DMS79 (cell line): ENCODE results near the gene MRPL42.
"Not testable (repeated sequence)": the region's sequence is repeated elsewhere in the genome, so short reads cannot be mapped to it uniquely, and the experiment has no call there.

Experiments used
- DNase-seq: peaks from one replicate; lab custom pipeline; 2025; lab: John Stamatoyannopoulos, UW

Gene MRPL42

GRCh38 chr12:93467351-93468007, at the start of gene MRPL42:
Gene MRPL42, plus strand, starts transcription at chr12:93467514. Its CDS starts 1,772 bp downstream, at chr12:93469286.
- DNase-seq, result peak; percentile 66

- DNase-seq, result no peak
Measured at GRCh38 chr12:93417967-93418480, 49.3 kb upstream of the MRPL42 start.

- peak; percentile 19 for DNase-seq
Measured at GRCh38 chr12:93419388-93420034, 47.8 kb upstream of the MRPL42 start.

- DNase-seq, result no peak
Measured at GRCh38 chr12:93422050-93422449, 45.3 kb upstream of the MRPL42 start.

DNA sequence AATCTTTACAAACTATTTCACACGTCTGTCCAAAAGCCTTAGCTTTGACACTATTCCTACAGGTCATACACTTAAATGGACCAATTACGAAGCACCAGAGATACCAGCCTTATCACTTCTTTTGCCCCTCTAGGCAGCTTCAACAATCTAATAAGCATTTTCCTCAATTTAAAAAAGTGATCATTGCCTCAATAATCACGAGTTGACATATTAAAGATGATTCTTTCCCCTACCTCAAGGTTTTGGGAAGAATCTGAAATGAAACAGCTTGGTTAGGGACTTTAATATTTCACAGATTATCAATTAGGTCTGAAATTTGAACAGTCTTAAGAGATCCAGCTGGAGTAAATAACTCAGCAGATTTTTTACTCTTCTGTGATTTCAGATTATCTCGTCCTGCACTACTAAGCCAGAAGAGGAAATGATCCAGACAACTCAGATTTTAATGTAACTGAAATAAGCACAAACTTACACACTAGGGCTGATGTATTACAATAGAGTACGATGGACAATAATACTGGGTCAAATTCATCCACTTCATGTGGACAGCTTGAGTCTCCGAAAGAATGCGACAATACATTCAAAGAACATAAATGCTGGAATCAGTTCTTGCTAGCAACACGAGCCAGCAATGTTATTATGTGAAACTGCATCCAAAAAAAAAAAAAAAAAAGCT, 41.4 kb upstream of the MRPL42 start:
- no peak for DNase-seq

DNA sequence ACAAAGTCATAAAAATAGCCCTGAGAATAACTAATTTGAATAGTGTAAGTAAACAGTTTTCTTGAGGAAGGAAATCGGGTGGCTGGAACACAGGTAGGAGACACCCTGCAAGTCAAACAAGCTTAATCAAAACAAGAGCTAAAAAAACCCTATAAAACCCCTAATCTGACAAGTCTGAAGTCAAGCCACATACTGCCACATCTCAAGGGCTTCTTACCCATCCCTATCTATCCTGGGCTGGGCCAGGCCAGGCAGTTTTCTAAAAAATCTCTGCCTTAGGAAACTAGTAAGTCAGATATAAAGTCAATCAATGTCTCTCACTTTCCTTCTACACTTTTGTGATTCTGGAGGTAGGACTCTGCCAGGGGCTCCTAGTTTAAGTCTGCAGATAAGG, 40.9 kb upstream of the MRPL42 start:
- DNase-seq, result no peak

DNA sequence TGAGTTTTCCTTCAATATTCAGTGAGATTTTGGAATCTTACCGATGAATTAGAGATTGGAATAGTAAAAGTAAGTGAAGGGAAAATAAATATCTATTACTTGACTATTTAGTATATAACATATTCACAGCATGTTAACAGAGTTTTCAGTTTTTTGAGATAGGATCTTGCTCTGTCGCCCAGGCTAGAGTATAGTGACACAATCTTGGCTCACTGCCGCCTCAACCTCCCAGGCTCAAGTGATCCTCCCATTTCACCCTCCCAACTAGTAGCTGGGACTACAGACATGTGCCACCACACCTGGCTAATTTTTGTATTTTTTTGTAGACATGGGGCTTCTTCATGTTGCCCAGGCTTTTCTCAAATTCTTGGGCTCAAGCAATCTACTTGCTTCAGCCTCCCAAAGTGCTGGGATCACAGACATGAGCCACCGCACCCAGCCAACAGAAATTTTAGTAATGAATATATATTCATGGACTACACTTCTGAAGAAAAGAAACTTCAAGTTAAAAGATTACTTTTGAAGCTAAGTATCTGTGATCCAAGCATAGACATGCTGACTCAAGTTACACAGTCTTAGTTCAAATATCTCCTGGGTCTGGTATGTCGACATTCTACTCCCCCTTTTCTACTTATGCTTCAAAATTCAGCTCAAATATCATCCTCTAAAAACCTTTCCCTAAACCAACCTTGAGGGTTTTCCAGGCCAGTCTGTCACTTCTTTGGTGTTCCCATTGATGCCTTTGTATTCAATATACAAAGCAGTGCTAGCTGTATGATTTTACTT, 39.3 kb upstream of the MRPL42 start:
- DNase-seq, result no peak

GRCh38 chr12:93429448-93429847, 37.9 kb upstream of the MRPL42 start:
- DNase-seq, result no peak

- no peak for DNase-seq
Measured at GRCh38 chr12:93429852-93430251, 37.5 kb upstream of the MRPL42 start.

GRCh38 chr12:93430280-93430679, 37.0 kb upstream of the MRPL42 start:
- DNase-seq, result no peak

GRCh38 chr12:93432031-93432430, 35.3 kb upstream of the MRPL42 start:
- DNase-seq, result not testable (repeated sequence)

DNA sequence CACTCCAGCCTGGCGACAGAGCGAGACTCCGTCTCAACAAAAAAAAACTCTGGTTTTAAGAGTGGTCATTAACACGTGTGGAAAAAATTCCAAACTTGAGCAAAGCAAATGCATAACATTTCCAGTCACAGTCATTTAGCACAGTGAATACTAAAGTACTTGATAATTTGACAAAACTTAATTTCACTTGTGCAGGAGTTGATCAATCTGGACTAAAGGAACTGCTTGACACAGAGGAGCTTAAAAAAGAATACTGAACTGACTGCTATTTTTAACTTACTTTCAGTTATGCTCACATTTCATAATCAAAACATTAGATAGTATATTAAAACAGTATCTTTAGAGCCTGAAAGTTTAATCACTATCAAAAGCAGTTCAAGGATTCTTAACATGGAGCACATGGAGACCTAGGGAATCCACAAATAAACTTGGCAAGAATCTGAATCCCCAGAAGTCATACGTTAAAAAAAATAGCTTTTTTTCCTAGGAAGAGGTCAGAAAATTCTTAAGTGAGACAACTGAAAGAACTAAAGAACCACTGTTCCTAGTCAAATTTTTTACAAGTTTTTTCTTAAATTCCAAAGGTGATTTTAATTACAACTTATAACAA, 33.0 kb upstream of the MRPL42 start:
- no peak for DNase-seq

DNA sequence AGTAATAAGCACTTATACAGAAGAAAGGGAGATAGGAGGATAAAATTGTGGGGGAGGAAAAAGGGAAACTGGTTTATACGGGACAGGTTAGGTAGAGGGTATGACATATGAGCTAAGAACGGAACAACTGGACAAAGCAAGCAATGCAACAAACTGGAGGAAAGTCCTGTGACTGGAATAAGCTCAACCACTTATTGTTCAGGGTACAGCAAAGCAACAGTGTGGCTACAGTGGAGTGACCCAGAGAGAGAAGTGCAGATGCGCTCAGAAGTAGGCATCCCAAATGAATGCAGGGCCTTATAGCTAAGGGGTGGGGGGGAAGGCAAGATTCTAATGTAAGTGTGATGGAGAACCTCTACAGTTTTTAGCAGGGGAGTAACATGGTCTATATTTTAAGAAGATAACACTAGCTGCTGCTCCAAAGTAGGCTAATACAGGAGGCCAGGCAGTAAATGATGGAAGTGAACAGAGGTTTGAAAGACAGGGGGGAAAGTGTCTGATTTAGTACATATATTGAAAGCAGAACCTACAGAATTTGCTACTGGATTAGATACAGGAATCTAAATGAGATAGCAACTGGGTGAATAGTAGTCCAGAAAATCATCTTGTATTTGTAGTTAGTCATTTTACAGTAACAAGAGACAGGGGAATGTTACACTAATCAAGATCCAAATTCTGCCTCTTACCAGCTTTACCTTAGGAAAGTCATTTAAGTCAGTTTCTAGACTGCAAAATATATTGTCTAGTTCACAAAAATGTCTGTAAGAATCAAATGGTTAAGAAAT, 28.9 kb upstream of the MRPL42 start:
- DNase-seq, result no peak

GRCh38 chr12:93440043-93440835, 27.1 kb upstream of the MRPL42 start:
- no peak for DNase-seq

- no peak for DNase-seq
Measured at GRCh38 chr12:93441081-93441616, 26.2 kb upstream of the MRPL42 start.

- peak; percentile 92 for DNase-seq
Measured at GRCh38 chr12:93441617-93442410, 25.5 kb upstream of the MRPL42 start, which contains the start of gene UBE2N. Gene UBE2N, minus strand, starts transcription at chr12:93441947. Its CDS starts 63 bp downstream, at chr12:93441884.

DNA sequence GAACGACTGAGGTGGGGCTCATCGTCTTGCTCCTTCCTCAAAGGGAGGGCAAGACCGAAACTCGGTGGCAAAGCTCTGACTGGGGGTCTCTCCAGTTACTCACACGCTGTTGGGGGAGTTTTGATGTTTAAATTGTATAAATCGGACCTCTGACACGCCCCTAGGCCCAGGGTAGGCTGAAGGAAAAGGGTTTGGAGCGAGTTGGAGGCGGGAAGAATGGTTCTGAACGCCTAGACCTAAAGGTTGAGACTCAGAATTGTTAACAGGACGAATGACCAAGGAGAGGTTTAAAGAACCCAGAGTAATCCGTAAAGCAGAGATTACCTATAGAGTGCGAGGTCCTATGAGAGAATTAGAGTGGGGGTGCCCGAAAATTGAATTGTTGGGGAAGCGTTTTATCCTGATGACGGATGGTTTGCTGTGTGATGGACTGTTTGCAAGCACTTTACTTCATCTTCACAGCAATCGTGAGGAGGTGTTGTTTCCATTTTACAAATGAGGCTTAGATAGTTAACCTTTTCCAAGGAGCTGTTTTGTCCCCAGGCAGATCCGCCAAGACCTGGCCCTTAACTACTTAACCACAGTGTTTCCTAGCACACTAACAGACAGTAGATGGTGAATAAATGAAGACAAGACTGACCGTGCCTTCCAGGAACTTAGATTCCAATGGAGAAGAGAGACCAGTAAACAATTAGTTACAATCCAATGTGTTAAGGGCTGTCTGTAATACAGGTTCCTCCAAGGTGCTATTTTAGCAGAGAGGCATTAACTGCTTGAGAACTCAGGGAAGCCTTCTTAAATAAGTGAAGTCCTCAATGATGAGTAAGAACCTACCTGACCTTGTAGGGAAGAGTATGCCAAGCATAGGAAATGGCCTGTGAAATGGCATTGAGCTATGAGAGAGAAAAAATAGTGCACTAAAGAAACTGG, 24.6 kb upstream of the MRPL42 start:
- DNase-seq, result peak; percentile 53

DNA sequence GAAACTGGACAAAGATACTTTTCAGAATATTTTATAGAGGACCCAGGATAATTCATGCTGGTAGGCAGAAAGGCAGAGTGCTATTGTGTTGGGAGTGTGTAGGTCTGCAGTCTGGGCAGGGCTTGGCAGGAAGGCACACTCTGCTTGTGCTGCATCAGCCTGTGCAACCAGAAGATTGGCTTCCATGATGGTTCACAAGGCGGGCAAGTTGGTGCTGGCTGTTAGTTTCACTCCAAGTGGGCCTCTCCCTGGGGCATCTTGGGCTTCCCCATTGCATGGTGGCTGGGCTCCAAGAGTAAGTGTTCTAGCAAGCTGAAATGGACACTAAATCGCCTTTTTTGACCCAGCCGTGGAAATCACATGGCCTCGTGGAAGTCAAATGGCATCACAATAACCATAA, 23.7 kb upstream of the MRPL42 start:
- DNase-seq, result no peak
